Endodermal cell (in vitro differentiated cells): ENCODE results near the gene RAB3D. TPM values are rescaled to one million over a fixed set of nuclear protein-coding genes. Genes with fewer than 3 reads are reported as not detected.
A peak's percentile ranks its signal among the peaks of the same experiment; 100 is the strongest.

ENCODE experiments used
- DNase-seq: peaks from one replicate; pipeline ENCODE4 v3.0.0-alpha.2; 2017
- H3K27ac ChIP-seq: 2 replicates; pipeline ENCODE4 v1.5.1; 2013; ENCODE audit warnings: mild to moderate bottlenecking, low read depth, low read length, moderate library complexity
- H3K27me3 ChIP-seq: 2 replicates; pipeline ENCODE4 v1.6.1; 2013; ENCODE audit warnings: mild to moderate bottlenecking, low read length, moderate library complexity; ENCODE audit not compliant: insufficient read depth, control insufficient read depth, poor library complexity, severe bottlenecking
- H3K36me3 ChIP-seq: 2 replicates; pipeline ENCODE4 v1.7.0; 2013; ENCODE audit warnings: mild to moderate bottlenecking, low read length, moderate library complexity; ENCODE audit not compliant: control insufficient read depth, insufficient read depth
- H3K4me1 ChIP-seq: one replicate; pipeline ENCODE4 v1.7.0; 2013; ENCODE audit warnings: low read length; ENCODE audit not compliant: control insufficient read depth, insufficient read depth
- H3K4me3 ChIP-seq: 2 replicates; pipeline ENCODE4 v1.5.1; 2013; ENCODE audit warnings: mild to moderate bottlenecking, low read length, moderate library complexity
- H3K9ac ChIP-seq: 2 replicates; pipeline ENCODE4 v1.6.1; 2013; ENCODE audit warnings: mild to moderate bottlenecking, low read length, moderate library complexity; ENCODE audit not compliant: poor library complexity, severe bottlenecking; ENCODE audit errors: extremely low read depth
- H3K9me3 ChIP-seq: 2 replicates; pipeline ENCODE4 v1.6.1; 2013; ENCODE audit warnings: mild to moderate bottlenecking, low read length, moderate library complexity; ENCODE audit not compliant: control insufficient read depth
- H3K27ac Mint-ChIP-seq: 2 replicates; pipeline ENCODE4 v1.8.0; 2020; ENCODE audit warnings: mixed read lengths
- H3K27me3 Mint-ChIP-seq: 2 replicates; pipeline ENCODE4 v1.8.0; 2021; ENCODE audit warnings: mild to moderate bottlenecking, mixed read lengths; ENCODE audit not compliant: insufficient read depth
- H3K36me3 Mint-ChIP-seq: 2 replicates; pipeline ENCODE4 v1.8.0; 2020; ENCODE audit warnings: low read depth, mixed read lengths
- H3K4me1 Mint-ChIP-seq: 2 replicates; pipeline ENCODE4 v1.8.0; 2020; ENCODE audit warnings: mixed read lengths
- H3K4me3 Mint-ChIP-seq: 2 replicates; pipeline ENCODE4 v1.8.0; 2020; ENCODE audit warnings: mild to moderate bottlenecking, moderate library complexity, mixed read lengths
- H3K9me3 Mint-ChIP-seq: 2 replicates; pipeline ENCODE4 v1.8.0; 2020; ENCODE audit warnings: mild to moderate bottlenecking, mixed read lengths
- CTCF ChIP-seq: fragments of 200-600 bp; sonication (generic); conservative IDR thresholded peaks from 2 replicates; pipeline ENCODE4 v1.5.0; 2021; ENCODE audit warnings: antibody characterized with exemption, mild to moderate bottlenecking
- WGBS, 2 experiments: methylation state at CpG; one replicate each; pipeline versions ENCODE4 v1.1.5 to v1.1.7; 2013; ENCODE audit warnings: missing lambda C conversion rate in 2 of 2, mixed read lengths in 1 of 2; ENCODE audit not compliant: insufficient coverage in 1 of 2, insufficient read length in 1 of 2; 5-methylcytosine and 5-hydroxymethylcytosine counted together
- total RNA-seq, 2 donors: library from RNA; stranded (reverse); fragmentation: NEBNext Ultra II Directional in 1 of 2; extraction: Animal tissue kit (Norgen Biotek cat#: 25700) in 1 of 2; gene quantifications; 2 replicates in 1 of 2; 3 replicates in 1 of 2; pipeline ENCODE4 v1.2.1, GENCODE V29; 2021

The RAB3D gene
- total RNA-seq, 2 donors from 2014 or later: 37.2 to 43.2 TPM

GRCh38 chr19:11363881-11364280 lies 24.4 kb upstream of the RAB3D start:
- H3K9ac ChIP-seq: no peak overlapping the region
- no peak overlapping the region for H3K4me3 ChIP-seq
- H3K4me1 ChIP-seq: no peaks in the 10 kb centered on the region
- no peak for DNase-seq
- no peak overlapping the region for H3K27ac Mint-ChIP-seq
- no peak for TF ChIP-seq CTCF
- no peak overlapping the region for H3K27ac ChIP-seq
- H3K36me3 ChIP-seq: no peaks in the 10 kb centered on the region
- no peaks in the 10 kb centered on the region for H3K4me1 Mint-ChIP-seq
- peaks cover 27% of the 10 kb centered on the region for H3K27me3 Mint-ChIP-seq
- WGBS, 2 experiments: 95 to 100% methylated on average over 8 to 10 of the region's 10 CpGs
- peaks cover 6% of the 10 kb centered on the region for H3K27me3 ChIP-seq
- no peaks in the 10 kb centered on the region for H3K9me3 ChIP-seq
- no peaks in the 10 kb centered on the region for H3K9me3 Mint-ChIP-seq
- H3K36me3 Mint-ChIP-seq: peaks cover 8% of the 10 kb centered on the region
- H3K4me3 Mint-ChIP-seq: no peak overlapping the region

GRCh38 chr19:11361771-11362731 lies 22.6 kb upstream of the RAB3D start:
- DNase-seq: peak; percentile 90
- H3K4me1 ChIP-seq: no peaks in the 10 kb centered on the region
- Mint-ChIP-seq H3K4me1 (no peaks in the 10 kb centered on the region), H3K4me3 (peak overlapping the region; percentile 46), H3K9me3 (no peaks in the 10 kb centered on the region), H3K36me3 (peaks cover 2% of the 10 kb centered on the region), H3K27ac (peak overlapping the region; percentile 26), H3K27me3 (peaks cover 45% of the 10 kb centered on the region)
- 88 to 91% methylated on average over 27 to 35 of the region's 35 CpGs for WGBS, 2 experiments
- H3K4me3 ChIP-seq: no peak overlapping the region
- no peak overlapping the region for H3K27ac ChIP-seq
- no peaks in the 10 kb centered on the region for H3K9me3 ChIP-seq
- no peak overlapping the region for H3K9ac ChIP-seq
- no peak for TF ChIP-seq CTCF
- peaks cover 6% of the 10 kb centered on the region for H3K27me3 ChIP-seq
- no peaks in the 10 kb centered on the region for H3K36me3 ChIP-seq

- Histone ChIP-seq H3K36me3 (no peaks in the 10 kb centered on the region), H3K27me3 (peaks cover 8% of the 10 kb centered on the region), H3K27ac (no peak overlapping the region), H3K4me1 (no peaks in the 10 kb centered on the region), H3K4me3 (no peak overlapping the region), H3K9ac (no peak overlapping the region), H3K9me3 (no peaks in the 10 kb centered on the region)
- Mint-ChIP-seq H3K27ac (no peak overlapping the region), H3K27me3 (peaks cover 53% of the 10 kb centered on the region), H3K9me3 (no peaks in the 10 kb centered on the region), H3K4me3 (peak overlapping the region; percentile 46), H3K36me3 (no peaks in the 10 kb centered on the region), H3K4me1 (no peaks in the 10 kb centered on the region)
- peak; percentile 62 for TF ChIP-seq CTCF
- 36 to 46% methylated on average over 30 to 43 of the region's 43 CpGs for WGBS, 2 experiments
- peak; percentile 99 for DNase-seq
Measured at GRCh38 chr19:11361037-11361770, 21.7 kb upstream of the RAB3D start.
